Measurements from ENCODE around the gene CLEC4G. TPM values are rescaled to one million over a fixed set of nuclear protein-coding genes. Genes with fewer than 3 reads are reported as not detected.

The CLEC4G gene
- total RNA-seq, 2 experiments from 2014 or later: not detected

DNA sequence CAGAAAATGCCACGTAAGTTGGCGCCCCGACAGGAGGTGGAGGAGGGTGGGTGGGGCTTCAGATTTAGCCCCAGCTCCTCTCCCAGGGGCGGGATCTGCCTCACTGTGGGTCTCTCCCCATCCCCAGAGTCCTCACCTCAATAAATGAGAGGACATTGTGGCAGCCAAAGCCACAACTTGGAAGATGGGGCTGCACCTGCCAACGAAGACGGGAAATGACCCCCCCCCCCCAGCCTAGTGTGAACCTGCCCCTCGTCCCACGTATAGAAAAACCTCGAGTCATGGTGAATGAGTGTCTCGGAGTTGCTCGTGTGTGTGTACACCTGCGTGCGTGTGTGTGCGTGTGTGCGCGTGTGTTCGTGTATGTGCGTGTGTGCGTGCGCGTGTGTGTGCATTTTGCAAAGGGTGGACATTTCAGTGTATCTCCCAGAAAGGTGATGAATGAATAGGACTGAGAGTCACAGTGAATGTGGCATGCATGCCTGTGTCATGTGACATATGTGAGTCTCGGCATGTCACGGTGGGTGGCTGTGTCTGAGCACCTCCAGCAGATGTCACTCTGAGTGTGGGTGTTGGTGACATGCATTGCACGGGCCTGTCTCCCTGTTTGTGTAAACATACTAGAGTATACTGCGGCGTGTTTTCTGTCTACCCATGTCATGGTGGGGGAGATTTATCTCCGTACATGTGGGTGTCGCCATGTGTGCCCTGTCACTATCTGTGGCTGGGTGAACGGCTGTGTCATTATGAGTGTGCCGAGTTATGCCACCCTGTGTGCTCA is 52.7 kb downstream of the CLEC4G start:
- peak; percentile 48 for ATAC-seq
- H3K4me3 Mint-ChIP-seq: peak overlapping the region; percentile 49
- ChIA-PET CTCF (interaction anchor here (0.8 to 1.3 kb wide), 3 partner anchors 23 to 120 kb away, joined by 3 to 6 read pairs (median 5); no protein-coding TSS in a partner anchor), POLR2A (interaction anchor here (0.9 to 1.2 kb wide), 2 partner anchors 118 to 120 kb away, joined by 3 to 4 read pairs; no protein-coding TSS in a partner anchor)
- no peaks in the 10 kb centered on the region for H3K9me3 Mint-ChIP-seq
- H3K27ac Mint-ChIP-seq: peak overlapping the region; percentile 75
- peaks cover 31% of the 10 kb centered on the region for H3K27me3 Mint-ChIP-seq
- TF ChIP-seq CTCF (IDR thresholded peaks at IDR 0.05): peak; percentile 12
- peak; percentile 84 for DNase-seq
- peaks cover 53% of the 10 kb centered on the region for H3K4me1 Mint-ChIP-seq (ENCODE audit: low read depth)
- peaks cover 15% of the 10 kb centered on the region for H3K36me3 Mint-ChIP-seq (ENCODE audit: low read depth)
- intact Hi-C loops (cut with micrococcal nuclease): no loop called here

Other genes starting within 250 kb of the CLEC4G start
- gene PEX11G, start 243.1 kb downstream of the CLEC4G start, total RNA-seq: 1 to 10 TPM; 1.4 to 1.5 TPM
- 1 to 10 TPM; 4.8 to 6.5 TPM for gene ZNF358, start 216.0 kb downstream of the CLEC4G start, total RNA-seq
- 1 to 10 TPM; 7.9 to 9.2 TPM for gene MCOLN1, start 209.5 kb downstream of the CLEC4G start, total RNA-seq
- gene PNPLA6, start 196.4 kb downstream of the CLEC4G start, total RNA-seq: 10 to 100 TPM; 79.2 to 90.3 TPM
- gene CAMSAP3, start 136.2 kb downstream of the CLEC4G start, total RNA-seq: under 1 TPM; 0.25 to 0.63 TPM
- 10 to 100 TPM; 50.7 to 54.1 TPM for gene XAB2, start 102.6 kb downstream of the CLEC4G start, total RNA-seq
- gene PET100, start 102.3 kb downstream of the CLEC4G start, total RNA-seq: 10 to 100 TPM; 71.8 to 83.3 TPM
- 1 to 10 TPM; 4.0 to 4.8 TPM for gene PCP2, start 98.4 kb downstream of the CLEC4G start, total RNA-seq
- 10 to 100 TPM; 96.4 to 99.2 TPM for gene STXBP2, start 95.0 kb downstream of the CLEC4G start, total RNA-seq
- gene RETN, start 63.1 kb downstream of the CLEC4G start, total RNA-seq: not detected
- not detected for gene MCEMP1, start 55.0 kb downstream of the CLEC4G start, total RNA-seq
- gene TRAPPC5, start 51.3 kb downstream of the CLEC4G start, total RNA-seq: 10 to 100 TPM; 85.0 to 85.9 TPM
- gene FCER2, start 30.0 kb downstream of the CLEC4G start, total RNA-seq: 1 to 10 TPM; 3.0 to 3.7 TPM
- not detected for gene CD209, start 15.4 kb upstream of the CLEC4G start, total RNA-seq
- not detected for gene CLEC4M, start 31.1 kb upstream of the CLEC4G start, total RNA-seq
- gene EVI5L, start 98.1 kb upstream of the CLEC4G start, total RNA-seq: 1 to 10 TPM; 3.4 to 3.9 TPM
- under 1 TPM in 1 of 2 experiments, not detected in 1; 0.20 TPM for gene PRR36, start 142.3 kb upstream of the CLEC4G start, total RNA-seq
- not detected for gene LRRC8E, start 156.4 kb upstream of the CLEC4G start, total RNA-seq
- gene MAP2K7, start 171.8 kb upstream of the CLEC4G start, total RNA-seq: 10 to 100 TPM; 36.8 to 37.0 TPM
- gene TGFBR3L, start 182.7 kb upstream of the CLEC4G start, total RNA-seq: 1 to 10 TPM; 5.1 to 5.9 TPM
- gene SNAPC2, start 188.2 kb upstream of the CLEC4G start, total RNA-seq: 10 to 100 TPM; 16.0 to 18.2 TPM
- under 1 TPM; 0.74 to 0.87 TPM for gene CTXN1, start 194.0 kb upstream of the CLEC4G start, total RNA-seq
- gene TIMM44, start 211.6 kb upstream of the CLEC4G start, total RNA-seq: 10 to 100 TPM; 92.3 to 95.5 TPM